ENCODE data around the gene FBXL7.

FBXL7 gene

GRCh38 chr5:15762668-15763067, 262.7 kb downstream of the FBXL7 start:
- no peak for DNase-seq (ENCODE audit: low read depth in 2 of 2)

GRCh38 chr5:15763754-15764153, 263.8 kb downstream of the FBXL7 start:
- DNase-seq (ENCODE audit: low read depth in 2 of 2), result no peak

- no peak for DNase-seq (ENCODE audit: low read depth in 2 of 2)
Observed at GRCh38 chr5:15768936-15769335, 269.0 kb downstream of the FBXL7 start.

GRCh38 chr5:15772131-15772530, 272.2 kb downstream of the FBXL7 start:
- DNase-seq (ENCODE audit: low read depth in 2 of 2), result no peak

GRCh38 chr5:15774632-15775031, 274.7 kb downstream of the FBXL7 start:
- DNase-seq (ENCODE audit: low read depth in 2 of 2), result no peak

GRCh38 chr5:15776346-15776745, 276.4 kb downstream of the FBXL7 start:
- DNase-seq (ENCODE audit: low read depth in 2 of 2), result no peak

GRCh38 chr5:15783734-15784133, 283.8 kb downstream of the FBXL7 start:
- no peak for DNase-seq (ENCODE audit: low read depth in 2 of 2)

- DNase-seq (ENCODE audit: low read depth in 2 of 2), result no peak
Observed at GRCh38 chr5:15785531-15785981, 285.6 kb downstream of the FBXL7 start.

GRCh38 chr5:15786326-15786725, 286.3 kb downstream of the FBXL7 start:
- DNase-seq (ENCODE audit: low read depth in 2 of 2), result no peak

GRCh38 chr5:15786884-15787283, 286.9 kb downstream of the FBXL7 start:
- no peak for DNase-seq (ENCODE audit: low read depth in 2 of 2)

GRCh38 chr5:15787681-15788080, 287.7 kb downstream of the FBXL7 start:
- DNase-seq (ENCODE audit: low read depth in 2 of 2), result no peak

- no peak for DNase-seq (ENCODE audit: low read depth in 2 of 2)
Observed at GRCh38 chr5:15789642-15790041, 289.7 kb downstream of the FBXL7 start.

GRCh38 chr5:15790446-15791018, 290.6 kb downstream of the FBXL7 start:
- DNase-seq (ENCODE audit: low read depth in 2 of 2), result no peak

- no peak for DNase-seq (ENCODE audit: low read depth in 2 of 2)
Observed at GRCh38 chr5:15791274-15791673, 291.3 kb downstream of the FBXL7 start.

- DNase-seq (ENCODE audit: low read depth in 2 of 2), result no peak
Observed at GRCh38 chr5:15791859-15792258, 291.9 kb downstream of the FBXL7 start.

GRCh38 chr5:15794052-15794985, 294.3 kb downstream of the FBXL7 start:
- no peak for DNase-seq (ENCODE audit: low read depth in 2 of 2)

- no peak for DNase-seq (ENCODE audit: low read depth in 2 of 2)
Observed at GRCh38 chr5:15796096-15796495, 296.1 kb downstream of the FBXL7 start.

- DNase-seq (ENCODE audit: low read depth in 2 of 2), result no peak
Observed at GRCh38 chr5:15796557-15796956, 296.6 kb downstream of the FBXL7 start.

GRCh38 chr5:15797116-15797515, 297.1 kb downstream of the FBXL7 start:
- DNase-seq (ENCODE audit: low read depth in 2 of 2), result no peak

GRCh38 chr5:15798006-15798405, 298.0 kb downstream of the FBXL7 start:
- DNase-seq (ENCODE audit: low read depth in 2 of 2), result no peak

GRCh38 chr5:15799014-15799413, 299.0 kb downstream of the FBXL7 start:
- DNase-seq (ENCODE audit: low read depth in 2 of 2), result no peak

GRCh38 chr5:15799612-15800011, 299.6 kb downstream of the FBXL7 start:
- no peak for DNase-seq (ENCODE audit: low read depth in 2 of 2)

GRCh38 chr5:15803280-15803679, 303.3 kb downstream of the FBXL7 start:
- no peak for DNase-seq (ENCODE audit: low read depth in 2 of 2)

All from stimulated activated CD8-positive, alpha-beta memory T cell treated with anti-CD3 and anti-CD28 coated beads, Interleukin-2, amount 100 ng/mL, for 1 hour (primary cell).